Cardiac fibroblast (primary cell): ENCODE data around the gene SPIRE1.
"Not testable (repeated sequence)": the region's sequence is repeated elsewhere in the genome, so short reads cannot be mapped to it uniquely, and the experiment has no call there.

Source experiments
- DNase-seq, 2 donors: peaks; one replicate each; pipeline versions ENCODE4 v3.0.0 to v3.0.0-alpha.2; 2010; ENCODE audit warnings: low read depth in 2 of 2
- H3K4me3 ChIP-seq, 2 donors: replicated peaks in 1 of 2; 1 replicate in 1 of 2; 2 replicates in 1 of 2; pipeline ENCODE4 v1.5.1; 2011; ENCODE audit warnings: low read depth in 2 of 2, low read length in 2 of 2, mild to moderate bottlenecking in 2 of 2, moderate library complexity in 1 of 2
- CTCF ChIP-seq: IDR thresholded peaks from one replicate; pipeline ENCODE4 v1.5.1; 2011; ENCODE audit warnings: low read depth, mild to moderate bottlenecking, low read length, inconsistent platforms

SPIRE1 gene

DNA sequence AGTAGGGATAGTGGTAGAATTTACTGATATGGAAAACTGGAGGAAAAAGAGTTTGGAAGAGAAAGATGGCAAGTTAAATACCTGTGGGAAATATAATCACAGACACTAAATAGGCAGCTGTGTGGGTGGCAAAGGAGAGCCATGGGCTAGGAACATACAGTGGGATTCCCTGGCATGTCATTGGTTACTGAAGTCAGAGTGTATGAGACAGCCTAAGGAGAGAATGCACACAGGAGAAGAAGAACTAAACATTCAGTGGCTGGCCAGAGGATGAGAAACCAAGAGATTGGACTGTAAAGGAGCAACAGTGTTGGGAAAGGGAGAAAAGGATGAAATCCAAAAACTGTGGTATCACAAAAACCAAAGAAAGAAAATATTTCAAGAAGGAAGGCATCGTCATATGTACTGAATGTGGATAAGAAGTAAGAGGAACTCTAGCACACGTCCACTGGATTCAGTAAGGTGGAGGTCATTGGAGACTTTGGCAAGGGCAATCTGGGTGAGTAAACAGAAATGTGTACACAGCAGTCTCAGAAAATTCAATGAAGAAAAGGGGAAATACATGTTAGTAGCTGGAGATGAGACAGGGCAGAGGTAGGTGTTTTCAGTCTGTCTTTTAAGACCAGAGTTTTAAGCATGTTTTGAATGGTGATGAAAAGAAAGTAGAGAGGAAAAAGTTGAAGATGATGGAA lies 83.3 kb downstream of the SPIRE1 start:
- no peak for TF ChIP-seq CTCF

DNA sequence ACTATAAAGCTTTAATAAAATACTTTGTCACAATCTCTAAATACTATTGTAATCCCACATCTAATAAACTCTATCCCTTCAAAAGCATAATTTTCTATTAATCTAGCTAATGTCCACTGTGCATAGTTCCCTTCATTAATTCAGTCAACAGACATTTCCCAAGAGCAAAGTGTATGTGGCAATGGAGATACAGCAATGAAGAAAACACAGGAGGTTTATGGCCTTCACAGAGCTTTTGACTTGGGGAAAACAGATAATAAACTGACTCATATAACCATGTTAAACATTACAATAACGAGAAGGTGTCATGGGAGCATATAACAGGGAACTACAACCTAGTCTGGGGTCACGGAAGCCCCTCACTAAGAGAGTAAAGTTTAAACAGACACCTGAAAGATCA lies 86.3 kb downstream of the SPIRE1 start:
- DNase-seq = peak; percentile 4 to 6
- TF ChIP-seq CTCF = no peak
- H3K4me3 ChIP-seq = no peak overlapping the region

More for the DNA sequence above, 83.3 kb downstream of the SPIRE1 start:
- peak in 1 of 2 donors; percentile 12 for DNase-seq
- H3K4me3 ChIP-seq = no peak overlapping the region

GRCh38 chr18:12569791-12570190 lies 88.1 kb downstream of the SPIRE1 start:
- DNase-seq = no peak
- no peak overlapping the region for H3K4me3 ChIP-seq
- no peak for TF ChIP-seq CTCF

DNA sequence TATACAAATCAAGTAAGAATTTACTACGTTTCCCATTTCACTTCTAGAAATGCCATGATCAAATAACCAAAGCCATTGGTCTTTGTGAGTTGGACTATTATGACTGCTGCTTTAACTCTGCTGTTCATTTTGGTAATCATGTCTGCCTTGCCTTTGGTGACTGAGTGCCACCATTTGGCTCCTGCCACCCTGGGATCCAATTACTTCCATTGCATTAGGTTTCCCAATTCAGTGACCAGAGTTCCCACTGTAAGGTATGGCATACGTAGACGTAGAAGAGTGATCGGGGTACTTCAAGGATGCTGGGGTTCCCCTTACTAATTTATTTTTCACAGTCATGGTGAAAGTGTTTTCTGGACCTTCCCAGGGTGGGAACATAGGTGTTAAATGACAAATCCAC lies 90.1 kb downstream of the SPIRE1 start:
- DNase-seq = no peak
- TF ChIP-seq CTCF = no peak
- H3K4me3 ChIP-seq = no peak overlapping the region

GRCh38 chr18:12564861-12565260 lies 93.0 kb downstream of the SPIRE1 start:
- no peak overlapping the region for H3K4me3 ChIP-seq
- TF ChIP-seq CTCF = no peak
- DNase-seq = no peak

DNA sequence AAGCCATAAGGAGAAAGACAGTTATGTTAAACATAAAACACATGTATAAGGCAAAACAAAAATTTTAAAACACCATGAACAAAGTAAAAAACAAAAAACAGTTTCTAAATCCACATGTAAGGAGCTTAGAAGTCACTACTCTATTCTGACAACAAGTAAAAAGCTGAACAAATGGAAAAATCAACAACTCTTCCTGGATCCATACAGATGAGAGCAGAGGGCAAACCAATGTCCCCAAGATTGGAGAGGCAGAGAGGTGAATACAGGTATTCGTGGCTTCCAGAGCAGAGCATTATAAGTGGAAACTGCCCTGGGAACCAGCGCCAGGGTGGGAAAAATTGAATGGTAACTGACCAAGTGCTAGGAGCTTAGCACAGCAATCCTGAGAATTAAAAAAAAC lies 93.5 kb downstream of the SPIRE1 start:
- H3K4me3 ChIP-seq = no peak overlapping the region
- no peak for TF ChIP-seq CTCF
- DNase-seq = no peak

DNA sequence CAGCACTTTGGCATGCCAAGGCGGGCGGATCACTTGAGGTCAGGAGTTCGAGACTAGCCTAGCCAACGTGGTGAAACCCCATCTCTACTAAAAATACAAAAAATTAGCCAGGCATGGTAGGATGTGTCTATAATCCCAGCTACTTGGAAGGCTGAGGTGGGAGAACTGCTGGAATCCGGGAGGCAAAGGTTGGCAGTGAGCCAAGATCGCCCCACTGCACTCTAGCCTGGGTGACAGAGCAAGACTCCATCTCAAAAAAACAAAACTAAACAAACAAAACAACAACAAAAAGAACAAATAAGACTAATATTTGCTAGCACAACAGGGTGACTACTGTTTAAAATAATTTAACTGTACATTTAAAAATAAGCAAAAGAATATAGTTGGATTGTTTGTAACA lies 97.3 kb downstream of the SPIRE1 start:
- not testable (repeated sequence) for DNase-seq, H3K4me3 ChIP-seq
